DND-41 (cell line): ENCODE results near the gene GJB5.

Source experiments
- ATAC-seq: fragments of 200-7000 bp; cut with Tn5 transposase; 3 replicates; pipeline ENCODE4 v1.9.1; 2021; ENCODE audit warnings: low read depth; ENCODE audit not compliant: insufficient read depth
- DNase-seq: peaks from one replicate; pipeline ENCODE4 v3.0.0-alpha.2; 2020
- H2AFZ ChIP-seq: 2 replicates; pipeline ENCODE4 v1.6.0; 2012; ENCODE audit warnings: low read depth, low read length
- H3K27ac ChIP-seq: 2 replicates; pipeline ENCODE4 v1.5.1; 2012; ENCODE audit warnings: low read length, inconsistent platforms
- H3K27me3 ChIP-seq: fragments of 200-600 bp; sonication (generic); 2 replicates; pipeline ENCODE4 v1.6.0; 2012; ENCODE audit warnings: low read length, mild to moderate bottlenecking, inconsistent platforms; ENCODE audit not compliant: insufficient read depth, poor library complexity
- H3K36me3 ChIP-seq: 2 replicates; pipeline ENCODE4 v1.5.1; 2012; ENCODE audit warnings: low read length, inconsistent platforms; ENCODE audit not compliant: insufficient read depth
- H3K4me1 ChIP-seq: 2 replicates; pipeline ENCODE4 v1.5.1; 2012; ENCODE audit warnings: mild to moderate bottlenecking, low read length; ENCODE audit not compliant: insufficient read depth
- H3K4me2 ChIP-seq: 2 replicates; pipeline ENCODE4 v1.6.0; 2012; ENCODE audit warnings: mild to moderate bottlenecking, moderate library complexity, low read length, inconsistent platforms; ENCODE audit not compliant: insufficient read depth
- H3K4me3 ChIP-seq, 2 experiments: fragments of 200-600 bp in 1 of 2; shearing (Covaris generic) in 1 of 2; 2 replicates each; pipeline ENCODE4 v1.5.1; 2012 to 2016; ENCODE audit warnings: inconsistent platforms in 2 of 2, low read length in 2 of 2, mild to moderate bottlenecking in 2 of 2, low read depth in 1 of 2, moderate library complexity in 1 of 2
- H3K79me2 ChIP-seq: 2 replicates; pipeline ENCODE4 v1.6.0; 2012; ENCODE audit warnings: low read length, inconsistent platforms; ENCODE audit not compliant: insufficient read depth
- H3K9ac ChIP-seq: 2 replicates; pipeline ENCODE4 v1.6.0; 2012; ENCODE audit warnings: low read depth, mild to moderate bottlenecking, inconsistent platforms, low read length, moderate library complexity
- H3K9me3 ChIP-seq: 2 replicates; pipeline ENCODE4 v1.5.1; 2012; ENCODE audit warnings: low read length, moderate library complexity, mild to moderate bottlenecking, inconsistent platforms; ENCODE audit not compliant: insufficient read depth, severe bottlenecking
- H4K20me1 ChIP-seq: 2 replicates; pipeline ENCODE4 v1.6.0; 2012; ENCODE audit warnings: low read length; ENCODE audit not compliant: insufficient read depth
- EZH2 ChIP-seq: IDR thresholded peaks from 3 replicates; pipeline ENCODE4 v1.6.1; 2012; ENCODE audit warnings: borderline replicate concordance, low read depth, mild to moderate bottlenecking, moderate library complexity, low read length, inconsistent platforms; ENCODE audit not compliant: severe bottlenecking
- TF ChIP-seq, protein P1 (sequence below): IDR thresholded peaks from 2 replicates; pipeline ENCODE4 v1.5.1; 2012; ENCODE audit warnings: borderline replicate concordance, low read length, moderate library complexity, mild to moderate bottlenecking; ENCODE audit not compliant: poor library complexity, severe bottlenecking; ENCODE audit errors: extremely low read depth

Gene GJB5

DNA sequence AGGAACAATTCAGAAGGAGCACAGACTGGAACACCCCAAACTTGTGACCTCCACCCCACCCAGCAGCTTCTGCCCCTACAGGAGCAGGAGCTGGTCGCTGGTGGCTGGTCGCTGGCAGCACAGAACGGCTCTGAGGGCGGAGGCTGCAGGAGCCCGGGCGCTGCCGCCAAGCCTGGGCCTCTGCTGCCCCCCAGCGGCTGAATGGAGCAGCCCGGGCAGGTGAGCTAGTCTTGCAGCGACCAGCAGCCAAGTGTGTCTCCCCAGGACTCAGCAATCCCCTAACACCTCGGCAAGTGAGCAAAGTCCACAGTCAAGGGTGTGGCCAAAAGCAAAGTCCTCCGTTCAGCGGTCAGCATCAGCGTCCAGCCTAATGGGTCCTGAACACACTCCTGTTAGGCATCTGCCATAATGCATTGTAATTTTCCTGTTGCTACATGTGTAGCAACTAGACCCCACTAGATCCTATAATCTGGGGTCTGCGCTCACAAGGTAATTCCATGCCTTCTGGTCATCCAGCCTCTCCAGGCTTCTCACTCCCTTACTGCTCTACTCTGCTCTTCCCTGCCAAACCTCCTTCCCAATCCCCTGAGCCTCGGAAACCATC lies 12.1 kb upstream of the GJB5 start:
- 0 out of 2 replicates have a peak, but pooled peaks cover 2% of the 10 kb centered on the region for H3K4me1 ChIP-seq
- no peak overlapping the region for H3K27ac ChIP-seq
- no peaks in the 10 kb centered on the region for H3K9me3 ChIP-seq
- H2AFZ ChIP-seq = no peak overlapping the region
- peaks cover 3% of the 10 kb centered on the region for H3K27me3 ChIP-seq
- H3K36me3 ChIP-seq = no peaks in the 10 kb centered on the region
- ATAC-seq (peak; percentile 99), DNase-seq (peak; percentile 74)
- H3K4me3 ChIP-seq = no peak overlapping the region
- H3K9ac ChIP-seq = no peak overlapping the region
- 0 out of 2 replicates have a peak, but pooled peaks cover 11% of the 10 kb centered on the region for H4K20me1 ChIP-seq
- H3K4me2 ChIP-seq = no peak overlapping the region
- H3K79me2 ChIP-seq = no peaks in the 10 kb centered on the region
- TF ChIP-seq, protein P1, sequence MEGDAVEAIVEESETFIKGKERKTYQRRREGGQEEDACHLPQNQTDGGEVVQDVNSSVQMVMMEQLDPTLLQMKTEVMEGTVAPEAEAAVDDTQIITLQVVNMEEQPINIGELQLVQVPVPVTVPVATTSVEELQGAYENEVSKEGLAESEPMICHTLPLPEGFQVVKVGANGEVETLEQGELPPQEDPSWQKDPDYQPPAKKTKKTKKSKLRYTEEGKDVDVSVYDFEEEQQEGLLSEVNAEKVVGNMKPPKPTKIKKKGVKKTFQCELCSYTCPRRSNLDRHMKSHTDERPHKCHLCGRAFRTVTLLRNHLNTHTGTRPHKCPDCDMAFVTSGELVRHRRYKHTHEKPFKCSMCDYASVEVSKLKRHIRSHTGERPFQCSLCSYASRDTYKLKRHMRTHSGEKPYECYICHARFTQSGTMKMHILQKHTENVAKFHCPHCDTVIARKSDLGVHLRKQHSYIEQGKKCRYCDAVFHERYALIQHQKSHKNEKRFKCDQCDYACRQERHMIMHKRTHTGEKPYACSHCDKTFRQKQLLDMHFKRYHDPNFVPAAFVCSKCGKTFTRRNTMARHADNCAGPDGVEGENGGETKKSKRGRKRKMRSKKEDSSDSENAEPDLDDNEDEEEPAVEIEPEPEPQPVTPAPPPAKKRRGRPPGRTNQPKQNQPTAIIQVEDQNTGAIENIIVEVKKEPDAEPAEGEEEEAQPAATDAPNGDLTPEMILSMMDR = peak; percentile 95
- TF ChIP-seq EZH2 = no peak

DNA sequence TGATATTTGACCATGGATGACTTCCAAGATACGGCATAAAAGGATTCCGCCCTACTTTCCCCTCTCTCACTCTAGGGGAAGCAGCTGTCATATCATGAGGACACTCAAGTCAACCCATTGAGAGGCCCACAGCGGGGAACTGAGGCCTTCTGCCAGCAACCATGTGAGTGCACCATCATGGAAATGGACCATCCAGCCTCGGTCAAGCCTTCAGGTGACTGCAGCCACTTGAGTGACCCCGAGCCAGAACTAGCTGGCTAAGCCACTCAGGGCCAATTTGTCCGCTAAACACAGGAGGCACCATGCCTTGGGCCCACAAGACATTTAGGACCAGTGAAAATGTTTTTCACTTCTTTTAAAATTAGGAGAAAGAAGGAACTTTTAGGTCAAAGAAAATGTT lies 11.1 kb upstream of the GJB5 start:
- Histone ChIP-seq H3K27me3 (peaks cover 3% of the 10 kb centered on the region), H2AFZ (no peak overlapping the region), H3K79me2 (no peaks in the 10 kb centered on the region), H3K4me3 (no peak overlapping the region), H3K4me2 (no peak overlapping the region), H3K9me3 (no peaks in the 10 kb centered on the region), H3K27ac (no peak overlapping the region), H3K36me3 (no peaks in the 10 kb centered on the region), H3K4me1 (0 out of 2 replicates have a peak, but pooled peaks cover 2% of the 10 kb centered on the region), H4K20me1 (peaks cover 11% of the 10 kb centered on the region; the same call in 1 of the 2 replicates), H3K9ac (no peak overlapping the region)
- TF ChIP-seq, protein P1 = no peak
- TF ChIP-seq EZH2 = no peak
- no peak for DNase-seq
- no peak for ATAC-seq

DNA sequence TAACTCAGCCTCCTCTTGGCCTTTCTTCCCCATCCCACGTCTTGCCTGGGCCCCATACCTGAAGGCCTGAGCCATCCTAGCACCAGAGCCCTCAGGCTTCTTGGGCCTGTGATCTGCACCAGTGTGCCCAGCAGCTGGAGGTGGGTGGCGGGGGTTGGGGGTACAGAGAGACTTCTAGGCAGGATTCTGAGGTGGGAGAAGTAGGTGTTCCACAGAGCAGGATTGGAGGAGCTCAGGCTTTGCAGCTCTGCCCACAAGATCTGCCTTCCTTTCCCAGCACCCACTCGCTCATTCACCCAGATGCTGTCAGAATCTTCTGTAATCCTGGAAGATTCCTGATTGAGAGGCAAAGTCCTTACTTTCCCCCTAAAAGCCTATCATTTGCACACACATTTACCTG lies 10.0 kb upstream of the GJB5 start:
- ATAC-seq = no peak
- Histone ChIP-seq H3K4me2 (no peak overlapping the region), H3K27me3 (peaks cover 4% of the 10 kb centered on the region), H2AFZ (no peak overlapping the region), H3K9ac (no peak overlapping the region), H3K36me3 (no peaks in the 10 kb centered on the region), H4K20me1 (peaks cover 11% of the 10 kb centered on the region; the same call in 1 of the 2 replicates), H3K4me1 (0 out of 2 replicates have a peak, but pooled peaks cover 2% of the 10 kb centered on the region), H3K4me3 (no peak overlapping the region), H3K79me2 (no peaks in the 10 kb centered on the region), H3K9me3 (no peaks in the 10 kb centered on the region), H3K27ac (no peak overlapping the region)
- DNase-seq = no peak
- TF ChIP-seq, protein P1 = no peak
- no peak for TF ChIP-seq EZH2
